PC-3 (cell line): ENCODE measurements around the gene PIK3R2.

Experiments
- EZH2 ChIP-seq: fragments of 300-600 bp; sonication (generic); IDR thresholded peaks from one replicate; pipeline ENCODE4 v1.6.1; 2017; ENCODE audit warnings: antibody characterized with exemption, mild to moderate bottlenecking, low read length; ENCODE audit not compliant: unreplicated experiment
- EZH2phosphoT487 ChIP-seq: fragments of 300-600 bp; sonication (generic); IDR thresholded peaks from 2 replicates; pipeline ENCODE4 v1.6.1; 2018; ENCODE audit warnings: mild to moderate bottlenecking, antibody characterized with exemption, low read length, borderline replicate concordance
- TF ChIP-seq, protein P1 (sequence below): fragments of 300-600 bp; sonication (generic); conservative IDR thresholded peaks from 2 replicates; pipeline ENCODE4 v1.5.1; 2017; ENCODE audit warnings: antibody characterized with exemption, low read depth, mild to moderate bottlenecking, low read length

DNA sequence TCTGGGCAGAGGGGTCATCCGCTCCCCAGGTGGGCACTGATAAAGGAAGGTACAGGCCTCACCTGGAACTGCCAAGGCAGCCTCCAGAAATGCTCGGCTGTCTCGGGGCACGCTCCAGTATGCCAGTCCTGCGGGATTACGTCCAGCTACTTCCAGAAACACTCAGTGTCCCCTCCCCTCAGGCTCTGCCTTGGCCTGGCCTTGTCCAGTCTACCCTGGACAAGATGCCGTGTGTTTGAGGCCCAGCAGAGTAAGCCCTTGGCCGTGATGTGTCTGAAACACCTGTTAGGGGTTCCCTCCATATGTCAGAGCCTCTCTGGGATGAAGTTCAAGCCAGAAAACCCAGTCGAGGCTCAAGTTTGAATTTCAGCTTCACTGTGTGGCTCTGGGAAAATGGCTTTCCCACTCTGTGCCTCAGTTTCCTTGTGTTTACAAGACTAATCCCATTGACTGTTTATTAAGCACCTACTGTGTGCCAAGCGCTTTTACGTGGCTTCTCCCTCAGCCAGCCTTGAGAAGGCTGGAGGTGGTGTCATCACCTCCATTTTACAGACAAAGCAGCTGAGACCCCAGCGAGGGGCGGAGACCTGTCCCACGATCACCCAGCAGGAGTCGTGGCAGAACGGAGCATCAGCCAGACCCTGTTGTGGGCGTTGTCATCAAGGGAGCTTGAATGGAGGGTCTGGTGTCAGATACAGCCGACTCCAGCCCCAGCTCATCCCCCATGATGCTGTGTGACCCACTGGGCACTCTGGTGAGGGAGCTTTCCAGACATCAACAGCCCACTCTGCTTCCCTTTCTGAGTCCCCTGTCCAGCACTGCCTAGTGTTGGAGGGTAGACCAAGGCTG is 2.0 kb upstream of the PIK3R2 start:
- TF ChIP-seq, protein P1, sequence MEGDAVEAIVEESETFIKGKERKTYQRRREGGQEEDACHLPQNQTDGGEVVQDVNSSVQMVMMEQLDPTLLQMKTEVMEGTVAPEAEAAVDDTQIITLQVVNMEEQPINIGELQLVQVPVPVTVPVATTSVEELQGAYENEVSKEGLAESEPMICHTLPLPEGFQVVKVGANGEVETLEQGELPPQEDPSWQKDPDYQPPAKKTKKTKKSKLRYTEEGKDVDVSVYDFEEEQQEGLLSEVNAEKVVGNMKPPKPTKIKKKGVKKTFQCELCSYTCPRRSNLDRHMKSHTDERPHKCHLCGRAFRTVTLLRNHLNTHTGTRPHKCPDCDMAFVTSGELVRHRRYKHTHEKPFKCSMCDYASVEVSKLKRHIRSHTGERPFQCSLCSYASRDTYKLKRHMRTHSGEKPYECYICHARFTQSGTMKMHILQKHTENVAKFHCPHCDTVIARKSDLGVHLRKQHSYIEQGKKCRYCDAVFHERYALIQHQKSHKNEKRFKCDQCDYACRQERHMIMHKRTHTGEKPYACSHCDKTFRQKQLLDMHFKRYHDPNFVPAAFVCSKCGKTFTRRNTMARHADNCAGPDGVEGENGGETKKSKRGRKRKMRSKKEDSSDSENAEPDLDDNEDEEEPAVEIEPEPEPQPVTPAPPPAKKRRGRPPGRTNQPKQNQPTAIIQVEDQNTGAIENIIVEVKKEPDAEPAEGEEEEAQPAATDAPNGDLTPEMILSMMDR: no peak
- TF ChIP-seq EZH2 (no peak), EZH2phosphoT487 (no peak)
